GM19438 (cell line): ENCODE data around the gene CYGB.

Experiments used
- ATAC-seq: cut with Tn5 transposase; IDR thresholded peaks from one replicate; pipeline ENCODE4 v1.9.1; 2021; ENCODE audit warnings: low read depth; ENCODE audit not compliant: unreplicated experiment

The CYGB gene

DNA sequence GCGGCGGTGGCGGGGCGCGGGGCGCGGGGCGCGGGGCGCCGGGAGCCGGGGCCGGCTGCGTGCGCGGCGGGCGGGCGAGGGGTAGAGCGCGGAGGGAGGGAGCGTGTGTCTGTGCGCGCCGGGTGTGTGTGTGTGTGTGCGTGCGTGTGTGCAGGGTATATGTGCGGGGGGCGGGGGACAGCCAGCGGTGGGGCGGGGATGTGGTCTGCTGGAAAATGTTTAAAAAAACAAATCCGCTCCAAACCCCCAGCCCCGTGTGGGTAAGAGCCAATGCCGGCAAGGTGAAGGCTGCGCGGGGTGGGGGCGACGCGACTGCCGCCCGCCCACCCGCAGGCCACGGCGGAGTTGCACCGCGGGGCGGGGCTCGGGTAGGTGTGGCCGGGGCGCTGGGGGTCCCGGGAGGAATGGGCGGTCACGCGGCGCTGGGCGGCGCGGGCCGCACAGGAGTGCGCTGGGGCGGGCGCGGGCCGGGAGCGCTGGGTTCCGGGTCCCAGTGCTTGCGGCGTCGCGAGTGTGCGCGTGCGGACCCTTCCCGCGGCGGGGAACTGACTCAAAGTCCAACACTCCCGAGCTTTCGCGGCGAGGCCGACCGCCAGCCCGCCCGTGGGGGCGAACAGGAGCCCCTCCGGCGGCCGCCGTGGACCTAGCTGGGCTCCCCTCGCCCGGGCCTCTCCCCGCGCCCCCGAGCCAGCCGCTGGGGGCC lies at the start of gene CYGB:
Gene CYGB (minus strand): TSS at position 132 of the 703 bp plus-strand sequence. CDS start 167 bp downstream, outside the sequence.
- no peak for ATAC-seq

DNA sequence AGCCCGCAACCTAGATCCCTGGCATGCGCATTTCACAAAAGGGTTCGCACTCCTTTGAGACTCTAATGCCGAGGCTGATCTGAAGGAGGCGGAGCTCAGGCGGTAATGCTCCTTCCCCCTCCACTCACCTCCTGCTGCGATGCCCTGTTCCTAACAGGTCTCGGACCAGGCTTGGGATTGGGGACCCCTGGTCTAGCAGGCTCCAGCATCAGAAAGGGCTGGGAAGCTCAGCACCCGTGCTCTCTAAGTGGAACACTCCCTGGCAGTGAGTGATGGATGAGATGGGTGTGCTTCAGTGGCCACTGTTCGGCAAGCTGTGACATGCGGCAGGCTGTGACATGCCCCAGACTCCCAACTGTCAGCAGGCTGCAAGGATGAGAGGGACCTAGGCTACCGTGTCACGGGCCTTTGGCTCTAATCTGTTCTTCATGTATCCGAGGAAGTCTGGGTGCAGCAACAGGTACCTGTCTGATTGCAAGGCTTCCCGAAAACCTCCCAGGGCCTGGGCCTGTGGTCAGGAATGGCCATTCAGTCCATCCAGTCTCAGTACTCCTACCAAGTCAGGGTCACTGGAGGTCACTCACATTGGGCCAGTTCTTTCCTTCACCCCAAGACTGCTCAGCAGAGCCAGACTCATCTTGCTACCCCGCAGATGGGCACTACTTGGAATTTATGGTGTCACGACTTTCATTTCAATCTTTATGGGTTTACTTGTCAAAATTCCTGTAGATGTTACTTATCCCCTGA lies 49.4 kb upstream of the CYGB start:
- ATAC-seq = no peak

DNA sequence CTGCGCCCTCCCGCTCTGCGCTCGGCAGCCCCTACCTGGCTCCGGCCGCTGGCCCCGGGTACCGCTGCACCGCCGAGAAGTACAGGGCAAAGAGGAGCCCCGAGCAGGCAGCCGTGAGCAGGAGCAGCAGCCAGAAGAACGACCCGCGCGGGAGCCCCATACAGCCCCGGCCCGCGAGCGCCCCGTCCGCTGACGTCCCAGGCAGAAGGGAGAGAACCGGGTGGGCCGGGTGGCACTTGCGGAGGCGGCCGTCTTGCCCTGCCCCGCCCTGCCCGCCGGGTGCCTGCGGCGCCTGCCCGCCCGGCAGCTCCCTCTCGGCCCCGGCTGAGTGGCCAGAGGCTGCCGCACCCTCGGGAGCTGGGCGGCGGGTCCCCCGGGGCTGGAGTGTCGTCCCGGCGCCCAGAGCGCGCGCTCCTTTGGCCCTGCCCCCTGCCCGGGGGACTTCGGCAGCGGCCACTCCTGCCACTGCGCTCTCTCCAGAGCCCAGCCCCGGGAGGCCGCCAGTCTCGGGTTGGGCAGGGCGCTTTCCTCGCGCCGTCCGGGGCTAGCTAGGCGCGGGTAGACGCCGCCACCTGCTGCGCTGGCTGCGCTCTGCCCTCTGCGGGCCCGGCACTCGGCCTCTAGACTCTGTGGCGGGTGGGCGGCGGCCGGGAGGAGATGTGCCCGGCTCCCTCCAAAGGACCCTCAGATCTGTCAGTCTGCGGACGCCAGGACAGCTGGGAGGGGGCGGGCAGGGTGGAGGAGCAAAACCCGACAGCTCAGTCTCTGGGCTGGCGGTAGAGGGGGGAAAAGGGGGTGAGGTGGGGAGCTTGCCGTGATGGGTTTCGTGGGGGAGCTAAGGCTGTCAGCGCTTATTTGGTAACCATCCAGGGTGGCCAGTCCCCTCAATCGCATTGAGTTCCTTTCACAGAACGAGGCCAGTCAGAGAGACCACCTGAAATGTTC lies 48.4 kb upstream of the CYGB start, which contains the start of gene ST6GALNAC2:
Gene ST6GALNAC2 (minus strand): TSS at position 212 of the 945 bp plus-strand sequence. CDS start 52 bp downstream, at position 160.
- no peak for ATAC-seq

DNA sequence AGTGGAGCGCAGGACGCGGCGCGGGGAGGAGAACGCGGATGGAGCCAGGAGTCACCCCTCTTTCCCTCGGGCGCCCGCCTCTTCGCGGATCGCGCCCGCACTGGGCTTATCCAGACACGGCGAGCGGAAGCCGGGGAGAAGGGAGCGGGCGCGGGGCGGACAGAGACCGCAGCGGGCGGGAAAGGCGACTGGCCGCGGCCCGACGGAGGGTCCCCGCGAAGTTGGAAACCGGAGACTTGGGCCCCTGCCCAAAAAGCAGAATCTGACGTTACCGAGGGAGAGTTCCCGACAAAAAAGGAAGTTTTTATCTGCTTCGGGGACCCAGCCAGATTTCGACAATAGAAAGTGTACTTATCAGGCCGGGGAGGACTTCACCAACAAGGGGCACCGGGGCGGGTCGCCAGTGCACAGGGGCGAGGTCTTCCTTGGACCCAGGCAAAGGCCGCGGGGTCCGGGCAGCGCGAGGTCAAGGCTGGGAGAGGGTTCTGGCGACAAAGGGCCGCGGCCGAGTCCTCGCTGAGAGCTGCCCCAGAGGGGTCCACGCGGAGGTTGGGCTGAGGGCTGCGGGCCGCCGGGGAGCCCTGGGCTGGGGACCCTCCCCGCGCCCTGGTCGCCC lies 47.6 kb upstream of the CYGB start:
- no peak for ATAC-seq

DNA sequence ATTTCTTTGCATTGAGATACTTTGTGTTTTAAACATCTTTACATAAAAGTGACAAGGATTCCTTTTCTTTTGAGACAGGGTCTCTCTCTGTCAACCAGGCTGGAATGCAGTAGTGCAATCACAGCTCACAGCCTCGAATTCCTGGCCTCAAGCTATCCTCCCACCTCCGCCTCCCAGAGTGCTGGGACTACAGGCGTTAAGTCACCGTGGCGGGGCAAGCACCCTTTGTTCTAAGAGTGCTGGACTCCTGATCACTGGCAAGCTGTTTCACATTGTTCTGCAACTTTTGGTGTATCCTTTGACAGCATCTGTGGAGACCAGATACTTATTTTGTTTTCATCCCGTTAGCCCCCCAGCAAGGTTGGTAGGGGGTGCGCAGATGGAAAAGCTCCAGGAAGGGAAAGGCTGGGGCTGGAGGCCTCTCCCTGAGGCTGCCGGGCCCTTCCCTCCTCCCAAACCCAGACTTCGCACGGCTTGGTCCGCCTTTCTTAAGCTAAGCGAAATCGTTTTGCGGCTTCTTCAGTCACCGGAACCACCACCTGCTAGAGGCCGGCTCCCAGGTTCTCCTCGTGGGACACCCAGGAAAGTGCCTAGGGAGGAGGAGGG lies 47.0 kb upstream of the CYGB start:
- no peak for ATAC-seq

DNA sequence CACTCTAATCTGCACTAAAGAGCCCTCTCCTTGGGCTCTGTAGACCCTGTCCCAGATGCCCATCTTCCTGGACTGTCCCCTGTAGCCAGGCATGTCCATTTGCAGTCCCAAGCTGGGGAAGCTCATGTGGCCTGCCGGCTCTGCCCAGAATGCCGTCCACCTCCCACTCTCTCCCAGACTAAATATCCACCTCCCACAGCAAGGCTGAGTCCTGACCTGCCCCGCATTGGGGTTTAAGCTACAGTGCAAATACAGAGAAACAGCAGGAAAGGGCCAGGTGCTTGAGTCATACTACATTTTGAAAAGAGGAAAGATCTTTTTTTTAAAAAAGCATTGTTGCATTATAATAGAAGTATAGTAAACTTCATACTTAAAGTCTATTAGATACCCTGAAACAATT lies 45.2 kb upstream of the CYGB start:
- ATAC-seq = no peak

DNA sequence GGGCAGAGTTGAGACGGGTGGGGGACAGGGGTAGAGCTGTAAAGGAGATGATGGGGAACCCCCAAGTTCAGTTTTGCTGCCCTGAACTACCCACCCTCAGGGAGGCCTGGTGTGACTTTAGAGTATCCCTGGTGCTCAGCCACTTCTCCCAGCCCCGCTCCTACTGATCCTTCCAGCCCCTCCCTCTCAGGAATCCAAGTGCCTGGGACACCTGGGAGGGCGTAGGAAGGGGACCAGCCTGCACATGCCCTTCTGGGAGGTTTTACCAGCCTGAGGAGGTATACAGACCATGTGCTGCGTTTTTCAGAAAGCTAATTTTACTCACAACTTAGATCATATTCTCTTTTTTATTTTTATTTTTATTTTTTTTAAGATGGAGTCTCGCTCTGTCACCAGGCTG lies 44.0 kb upstream of the CYGB start:
- ATAC-seq = no peak

DNA sequence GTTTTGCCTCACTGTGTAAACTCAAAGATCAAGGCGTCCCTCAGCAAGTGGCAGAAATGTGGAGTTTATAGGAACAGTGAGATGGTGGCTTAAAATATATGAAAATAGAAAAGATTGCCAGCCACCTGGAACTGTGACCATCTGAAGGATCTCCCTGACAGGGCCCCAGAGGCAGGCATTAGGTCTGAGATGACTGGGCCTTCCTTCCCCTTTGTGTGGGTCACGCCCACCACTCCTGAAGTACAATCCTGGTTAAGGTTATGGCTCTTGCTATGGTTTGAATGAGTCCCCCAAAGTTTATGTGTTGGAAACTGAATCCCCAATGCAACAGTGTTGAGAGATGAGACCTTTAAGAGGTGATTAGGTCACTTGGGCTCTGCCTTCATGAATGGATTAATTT lies 41.8 kb upstream of the CYGB start:
- ATAC-seq = no peak

DNA sequence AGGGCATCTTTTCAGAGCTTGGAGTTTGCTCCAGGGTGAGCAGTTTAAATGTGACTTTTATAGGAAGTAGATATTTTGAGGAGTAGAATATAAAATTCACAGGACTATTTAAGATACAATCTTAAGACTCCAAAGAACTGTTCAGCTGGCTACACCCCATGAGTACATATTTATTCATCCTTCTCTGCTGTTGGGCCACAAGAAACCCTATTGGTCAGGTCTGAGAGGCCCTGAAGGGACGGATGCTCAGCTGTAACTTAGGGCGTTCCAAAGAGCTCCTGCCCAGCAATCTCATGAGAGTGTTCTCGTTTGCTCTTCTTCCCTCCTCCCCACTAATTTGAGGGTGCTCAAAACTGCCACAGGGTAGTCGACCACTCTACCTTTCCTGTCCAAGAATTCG lies 40.9 kb upstream of the CYGB start:
- no peak for ATAC-seq

DNA sequence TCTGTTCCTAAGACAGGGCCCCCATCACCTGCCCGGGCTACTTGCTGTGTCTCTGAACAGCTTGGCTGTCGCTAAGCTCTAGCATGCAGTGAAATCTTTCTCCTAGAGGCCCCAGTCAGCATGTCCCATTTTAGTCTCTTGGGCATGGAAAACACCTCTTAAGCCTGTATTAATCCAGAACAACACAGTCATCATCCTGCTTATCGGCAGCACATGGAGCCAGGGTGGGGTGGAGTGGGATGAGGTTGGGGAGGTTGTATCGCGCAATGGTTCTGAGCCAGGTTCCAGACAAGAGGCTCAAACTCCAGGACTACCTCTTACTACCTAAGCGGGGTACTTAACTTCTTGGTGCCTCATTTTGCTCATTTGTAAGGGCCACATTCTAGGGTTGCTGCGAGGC lies 40.4 kb upstream of the CYGB start:
- no peak for ATAC-seq

DNA sequence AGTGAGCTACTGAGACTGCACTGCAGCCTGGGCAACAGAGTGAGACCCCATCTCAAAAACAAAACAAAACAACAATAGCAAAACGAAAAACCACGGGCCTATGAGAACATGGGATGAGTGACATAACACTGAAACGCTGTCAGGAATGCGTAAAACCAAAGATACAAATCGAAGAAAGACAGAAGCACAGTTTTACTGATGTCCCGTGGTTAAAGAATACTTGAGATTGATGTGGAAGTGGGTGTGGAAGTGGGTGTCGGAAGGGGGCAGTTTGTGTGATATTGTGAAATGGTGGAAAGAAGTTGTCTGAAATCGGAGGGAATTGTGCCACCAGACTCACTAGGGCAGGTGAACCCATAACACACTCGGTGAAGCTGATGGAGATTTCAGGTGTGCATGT lies 38.7 kb upstream of the CYGB start:
- ATAC-seq = no peak

DNA sequence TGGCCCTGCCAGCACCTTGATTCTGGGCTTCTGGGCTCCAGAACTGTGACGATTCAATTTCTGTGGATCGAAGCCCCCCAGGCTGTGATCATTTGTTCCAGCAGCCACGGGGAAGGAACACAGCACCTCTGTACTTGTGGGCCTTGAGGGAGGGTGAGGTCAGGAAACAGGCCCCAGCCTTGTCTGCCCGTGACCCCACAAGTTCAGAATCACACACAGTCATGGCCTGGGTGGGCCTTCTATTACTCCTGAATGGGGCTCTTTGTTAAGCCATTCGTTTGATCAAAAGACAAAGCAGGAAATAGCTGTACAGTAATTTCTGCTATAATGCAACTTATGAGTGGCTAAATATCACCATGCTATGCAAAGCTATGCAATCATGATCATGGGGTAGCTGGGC lies 38.1 kb upstream of the CYGB start:
- no peak for ATAC-seq

DNA sequence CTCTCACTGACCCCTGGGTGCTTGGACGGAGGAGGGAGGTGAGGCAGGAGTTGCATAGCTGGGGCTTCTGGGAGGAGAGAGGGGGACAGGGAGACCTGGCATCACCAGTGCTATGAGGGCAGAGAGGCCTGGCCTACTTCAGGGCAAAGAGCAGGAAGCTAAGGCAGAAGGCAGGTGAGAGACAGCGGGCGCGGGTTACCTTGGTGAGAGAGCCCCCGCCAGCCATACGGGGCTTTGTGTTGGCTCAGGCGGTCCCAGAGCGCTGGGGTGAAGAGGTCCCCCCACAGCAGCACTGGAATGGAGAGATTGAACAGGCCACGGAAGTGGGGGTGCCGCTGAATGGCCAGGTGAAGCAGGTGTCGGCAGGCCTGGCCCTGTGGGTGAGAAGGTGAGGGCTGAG lies 36.7 kb upstream of the CYGB start:
- ATAC-seq = no peak

DNA sequence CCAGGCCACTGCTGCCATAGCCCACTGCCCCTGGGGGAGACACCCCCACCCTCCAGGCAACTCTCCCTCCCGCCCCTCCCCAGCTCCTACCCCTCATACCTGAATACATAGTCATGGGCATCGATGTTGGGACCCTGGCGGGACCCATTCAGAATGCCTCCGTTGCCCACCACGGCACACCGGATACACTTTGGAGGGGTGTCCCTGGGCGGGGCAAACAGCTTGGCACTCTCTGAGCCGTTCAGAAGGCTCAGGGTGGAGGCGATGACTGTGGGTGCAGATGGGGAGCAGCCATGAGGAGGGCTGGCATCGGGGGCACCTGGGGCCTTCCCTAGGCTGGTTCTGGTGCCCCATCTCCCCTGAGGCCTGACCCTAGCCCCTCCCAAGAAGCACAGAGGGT lies 35.6 kb upstream of the CYGB start:
- no peak for ATAC-seq

DNA sequence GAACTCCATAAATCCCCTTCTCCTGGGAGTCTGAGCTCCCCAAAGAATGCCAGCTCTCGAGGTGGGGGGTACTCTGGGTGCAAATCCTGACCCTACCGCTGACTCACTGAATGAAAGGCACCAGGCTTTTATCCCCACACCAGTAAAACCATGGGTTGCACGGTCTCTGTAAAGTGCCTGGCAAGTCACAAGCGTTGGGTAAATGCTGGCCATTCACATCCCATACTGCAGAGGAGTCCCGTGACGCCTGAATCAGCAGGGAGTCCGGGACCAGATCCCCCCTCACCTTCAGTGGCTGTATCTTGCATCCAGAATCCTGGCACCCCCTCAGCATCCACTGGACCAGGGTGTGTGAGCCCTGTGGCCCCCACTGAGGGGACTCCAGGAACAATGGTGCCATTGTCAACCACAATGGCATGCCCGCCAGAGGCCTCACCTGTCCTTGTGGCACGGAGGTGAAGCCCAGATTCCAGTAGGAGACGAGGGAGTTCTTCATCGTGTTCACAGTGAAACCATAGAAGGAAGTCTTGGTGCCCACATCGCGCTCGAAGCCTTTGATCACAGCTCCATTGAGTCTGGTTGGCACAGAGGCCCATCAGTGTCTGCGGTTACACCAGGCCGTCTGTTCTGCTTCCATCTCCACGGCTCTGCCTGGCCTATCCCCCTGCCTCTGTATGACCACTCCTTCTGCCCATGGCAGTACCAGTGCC lies 34.8 kb upstream of the CYGB start:
- ATAC-seq = no peak

DNA sequence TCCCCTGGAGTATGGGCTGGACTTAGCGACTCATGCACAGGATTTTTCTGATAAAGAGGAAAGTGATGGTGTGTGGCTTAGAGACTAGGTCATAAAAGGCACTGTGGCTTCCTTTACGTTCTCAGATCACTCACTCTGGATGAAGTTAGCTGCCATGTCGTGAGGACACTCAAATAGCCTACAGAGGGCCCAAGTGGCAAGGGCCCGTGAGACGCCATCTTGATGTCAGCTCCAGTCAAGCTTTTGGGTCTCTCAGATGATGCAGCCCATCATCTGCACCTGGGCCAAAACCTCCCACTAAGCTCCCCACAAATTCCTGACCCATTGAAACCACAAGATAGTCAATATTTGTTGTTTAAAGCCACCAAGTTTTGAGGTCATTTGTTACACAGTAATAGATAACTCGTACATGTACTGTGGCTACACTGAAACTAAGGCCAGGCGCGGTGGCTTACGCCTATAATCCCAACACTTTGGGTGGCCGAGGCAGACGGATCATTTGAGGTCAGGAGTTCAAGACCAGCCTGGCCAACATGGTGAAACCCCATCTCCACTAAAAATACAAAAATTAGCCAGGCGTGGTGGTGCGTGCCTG lies 33.5 kb upstream of the CYGB start:
- no peak for ATAC-seq

DNA sequence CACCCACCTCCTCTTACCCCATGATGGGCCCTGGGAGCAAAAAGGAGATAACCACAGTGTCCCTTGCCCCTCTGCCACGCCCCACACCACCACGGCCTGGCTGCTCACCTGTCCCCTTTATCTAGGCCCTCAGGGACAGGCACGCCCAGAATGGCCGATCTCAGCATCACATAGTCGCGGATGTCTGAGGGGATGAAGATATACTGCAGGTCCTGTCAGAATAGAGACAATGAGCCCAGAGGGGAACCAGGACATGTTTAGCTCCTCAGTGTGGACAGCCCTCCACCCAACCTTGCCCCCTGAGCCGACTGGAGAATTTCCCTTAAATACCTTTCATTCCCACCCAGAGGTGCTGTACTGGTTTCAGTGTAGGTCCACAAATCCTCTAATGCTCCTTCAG lies 32.9 kb upstream of the CYGB start:
- ATAC-seq = no peak

DNA sequence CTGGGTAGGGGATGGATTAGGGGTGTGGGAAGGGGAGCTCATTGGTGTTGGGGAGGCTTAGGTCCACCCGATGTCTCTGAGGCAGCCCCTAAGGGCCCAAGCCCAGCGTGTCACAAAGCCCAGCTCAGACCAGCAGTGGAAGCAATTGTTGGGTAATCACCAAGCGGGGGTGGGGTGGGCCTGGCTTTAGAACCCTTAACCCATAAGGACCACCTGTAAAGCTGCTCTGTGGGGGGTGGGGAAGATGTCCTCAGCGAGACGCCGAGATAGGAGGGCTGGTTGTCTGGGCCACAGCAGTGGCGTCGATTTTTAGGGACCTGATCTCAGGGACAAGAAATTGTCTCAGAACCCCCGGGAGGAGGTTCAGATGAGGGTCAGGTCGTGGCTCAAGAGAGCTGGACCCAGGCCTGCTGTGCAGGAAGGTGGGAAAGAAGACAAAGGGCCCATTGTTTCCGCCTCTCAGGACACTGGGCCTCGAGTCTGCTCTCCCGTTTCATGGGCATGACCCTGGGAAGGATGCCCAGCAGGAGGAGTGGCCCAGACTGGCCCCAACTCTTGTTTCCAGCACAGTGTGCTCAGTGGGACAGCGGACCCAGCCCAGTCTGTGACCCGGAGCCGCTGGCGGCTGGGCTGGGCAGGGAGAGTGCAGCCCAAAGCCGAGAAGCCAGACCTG lies 32.2 kb upstream of the CYGB start:
- no peak for ATAC-seq

DNA sequence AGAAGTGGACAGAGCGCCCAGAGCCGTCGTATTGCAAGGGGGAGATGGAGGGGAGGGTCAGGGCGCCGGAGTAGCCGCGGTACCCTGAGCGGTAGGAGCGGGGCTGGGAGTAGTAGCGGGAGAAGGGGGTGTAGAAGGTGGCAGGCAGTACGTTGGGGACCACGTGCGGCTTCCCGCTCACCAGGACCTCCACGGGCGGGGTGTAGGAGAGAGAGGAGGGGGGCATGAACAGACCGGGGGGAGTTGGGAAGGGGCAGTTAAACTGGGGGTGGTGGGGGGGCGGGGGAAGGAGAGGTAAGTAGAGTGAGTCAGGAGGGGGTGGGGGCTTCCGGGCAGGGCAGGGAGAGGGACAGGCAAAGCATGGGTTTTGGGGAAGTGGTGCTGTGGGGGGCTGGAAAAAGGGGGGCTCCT lies 31.3 kb upstream of the CYGB start:
- ATAC-seq = no peak
